NCI-H1105 (cell line): ENCODE measurements around the gene SLCO2A1.

ENCODE experiments used
- DNase-seq: peaks from one replicate; lab custom pipeline; 2025; lab: John Stamatoyannopoulos, UW

Gene SLCO2A1

DNA sequence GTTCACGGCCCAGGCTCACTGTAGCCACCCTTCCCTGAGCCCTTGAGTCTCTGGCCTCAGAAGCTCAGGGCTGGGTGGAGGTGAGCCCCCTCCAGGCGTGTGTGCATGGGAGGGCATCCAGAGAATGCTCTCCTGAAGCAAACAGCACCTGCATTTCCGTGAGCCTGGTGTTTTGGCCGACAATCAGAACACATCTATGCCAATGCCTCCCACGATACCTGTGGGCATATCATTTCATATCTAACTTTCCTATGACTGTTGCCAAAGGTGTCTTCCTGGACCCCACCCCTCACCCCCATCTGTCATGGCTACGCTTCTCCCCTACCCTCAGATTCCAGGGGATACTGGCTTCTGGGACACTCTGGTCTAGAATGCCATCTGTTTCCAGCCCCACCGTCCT, 80.7 kb downstream of the SLCO2A1 start:
- DNase-seq: no peak

- no peak for DNase-seq
These were observed 81.5 kb downstream of the SLCO2A1 start for GRCh38 chr3:133948131-133948810.

DNA sequence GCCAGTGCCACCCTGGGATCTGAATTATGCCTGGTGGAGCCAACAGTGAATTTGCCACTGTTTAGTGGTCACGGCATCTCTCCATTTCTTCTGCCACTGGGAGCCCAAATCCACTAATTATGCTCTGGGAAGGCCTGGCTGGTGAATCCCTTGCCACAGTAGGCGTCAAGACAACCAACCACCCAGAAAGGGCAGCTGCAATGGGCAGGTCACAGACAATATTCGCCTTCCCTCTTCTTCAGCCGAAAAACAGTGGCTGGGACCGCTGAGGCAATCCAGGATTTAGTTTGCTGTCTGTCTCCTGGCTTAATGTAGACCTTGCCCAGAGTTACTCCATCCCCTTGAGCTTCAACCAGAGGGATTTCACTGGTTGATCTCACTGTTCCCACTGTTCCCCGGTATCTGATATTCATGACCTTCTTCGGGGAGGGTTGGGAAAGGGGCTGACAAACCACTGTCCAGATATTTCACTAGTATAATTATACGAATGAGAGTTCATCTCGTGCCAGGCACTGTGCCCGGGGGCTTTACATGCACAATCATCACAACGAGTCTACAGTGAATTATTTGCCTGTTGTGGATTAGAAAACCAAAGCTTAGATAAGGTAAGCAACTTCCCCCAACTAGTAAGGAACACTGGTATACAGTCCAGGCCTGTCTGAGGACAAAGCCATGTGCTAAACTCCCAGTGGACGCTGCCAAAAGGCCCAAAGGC, 84.2 kb downstream of the SLCO2A1 start:
- no peak for DNase-seq

- no peak for DNase-seq
These were observed 84.9 kb downstream of the SLCO2A1 start for GRCh38 chr3:133944641-133945380.

- no peak for DNase-seq
These were observed 85.5 kb downstream of the SLCO2A1 start for GRCh38 chr3:133944181-133944580.

GRCh38 chr3:133943639-133944141, 86.0 kb downstream of the SLCO2A1 start:
- DNase-seq: no peak

- DNase-seq: no peak
These were observed 86.6 kb downstream of the SLCO2A1 start for GRCh38 chr3:133943031-133943535.

DNA sequence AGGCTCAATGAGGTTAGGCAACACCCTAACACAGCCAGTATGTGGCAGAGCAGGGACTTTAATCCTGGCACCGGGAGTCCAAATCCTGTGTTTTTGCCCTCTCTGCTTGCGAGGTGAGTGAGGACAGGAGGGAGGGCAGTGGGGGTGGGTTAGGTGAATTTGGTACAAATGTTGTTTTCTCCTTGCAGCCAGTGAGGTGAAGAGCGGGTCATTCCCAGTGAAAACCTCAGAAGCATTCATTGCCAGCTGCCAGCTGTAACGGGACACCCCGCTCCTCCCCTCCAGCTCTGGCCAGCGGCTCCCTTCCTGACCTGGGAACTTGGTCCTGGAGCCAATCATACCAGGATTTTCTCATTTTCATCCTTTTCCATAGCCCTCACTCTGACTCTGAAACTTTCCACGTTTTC, 88.3 kb downstream of the SLCO2A1 start:
- DNase-seq: no peak

DNA sequence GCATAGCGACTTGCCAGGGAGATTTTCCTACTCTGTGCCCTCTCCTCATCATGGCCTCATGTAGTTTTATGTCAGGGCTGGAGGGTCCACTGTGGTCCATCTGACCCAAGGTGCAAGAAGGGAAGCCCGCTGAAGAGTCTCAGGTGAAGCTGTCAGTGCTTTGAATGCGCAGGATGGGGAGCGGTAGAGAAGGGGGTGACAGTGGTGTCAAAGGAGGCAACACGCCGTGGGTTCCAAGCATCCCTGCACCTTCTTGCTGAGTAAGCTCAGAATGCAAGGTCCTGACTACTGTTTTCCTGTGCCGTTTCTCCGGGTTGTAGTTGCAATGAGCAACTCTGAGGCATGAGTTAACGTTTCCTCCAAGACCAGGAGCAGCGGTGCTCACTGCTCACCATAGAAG, 89.2 kb downstream of the SLCO2A1 start:
- DNase-seq: no peak

GRCh38 chr3:133939463-133939835, 90.3 kb downstream of the SLCO2A1 start:
- DNase-seq: no peak

GRCh38 chr3:133938770-133939462, 90.8 kb downstream of the SLCO2A1 start:
- no peak for DNase-seq

DNA sequence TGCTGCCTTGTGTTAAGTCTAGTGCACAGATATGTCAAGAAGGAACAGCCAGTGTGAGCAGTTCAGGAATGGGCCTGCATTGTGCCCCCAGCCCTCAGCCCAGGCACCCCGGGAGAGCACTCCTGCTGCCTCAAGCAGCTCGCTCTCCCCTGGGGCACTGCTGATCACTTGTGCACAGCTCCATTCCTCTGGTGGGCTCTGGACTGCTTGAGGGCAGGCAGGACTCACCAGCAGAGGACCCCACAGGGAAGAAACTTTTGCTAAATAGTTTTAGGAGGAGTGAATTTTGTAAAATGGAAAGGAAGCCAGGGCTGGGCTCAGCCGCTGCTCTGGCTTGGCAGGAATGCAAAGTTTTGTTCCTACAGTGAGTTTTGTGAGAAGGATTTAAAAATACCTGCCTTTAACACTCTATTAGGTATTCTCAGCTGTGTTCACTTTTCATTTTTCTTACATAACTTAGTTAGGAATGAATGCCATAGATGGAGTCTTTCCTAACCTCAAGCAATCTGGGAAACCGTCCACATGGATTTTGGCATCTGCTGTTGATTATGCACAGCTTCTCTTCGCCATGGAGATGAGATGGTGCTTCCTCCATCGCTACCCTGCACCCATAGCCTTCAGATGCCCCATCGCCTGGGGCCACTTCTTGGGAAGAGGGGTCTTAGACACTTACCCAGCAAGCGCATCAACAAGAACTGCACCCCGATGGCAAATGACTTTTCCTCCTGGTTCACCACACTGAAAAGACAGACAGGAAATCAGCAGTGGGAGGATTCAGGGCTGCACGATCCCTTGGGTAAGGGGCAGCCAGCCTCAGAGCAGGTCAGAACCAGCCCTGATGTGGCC, 91.7 kb downstream of the SLCO2A1 start:
- DNase-seq: no peak

DNA sequence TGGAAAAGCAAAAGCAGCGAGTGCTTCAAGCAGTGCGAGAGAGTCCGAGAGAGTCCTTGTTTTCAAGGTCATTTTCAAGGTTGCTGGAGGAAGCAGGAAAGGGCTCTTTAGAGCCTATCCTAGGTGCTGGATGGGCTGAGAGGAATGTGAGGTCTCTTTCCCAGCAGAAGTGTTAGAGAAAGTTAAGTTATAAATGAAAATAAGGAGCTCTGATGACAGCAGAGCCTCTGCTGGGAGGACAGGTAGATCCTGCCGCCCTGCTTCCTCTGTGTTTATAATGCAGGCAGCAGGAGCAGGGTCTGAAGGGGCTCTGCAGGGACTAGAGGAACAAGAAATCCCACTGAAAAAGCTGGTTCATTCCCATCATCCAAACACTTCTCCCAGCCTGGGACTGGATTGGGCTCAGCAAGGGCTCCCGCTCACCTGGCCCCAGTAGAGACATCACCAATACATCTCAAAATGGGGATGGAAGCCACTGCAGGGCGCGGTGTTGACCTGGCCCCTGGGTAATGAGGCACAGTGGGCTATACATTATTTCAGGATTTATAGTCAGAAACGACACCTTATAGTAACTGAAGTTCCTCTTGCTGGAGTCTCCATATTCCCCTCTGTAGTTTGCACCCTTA, 92.6 kb downstream of the SLCO2A1 start:
- no peak for DNase-seq

- DNase-seq: no peak
These were observed 93.6 kb downstream of the SLCO2A1 start for GRCh38 chr3:133935843-133936769.

DNA sequence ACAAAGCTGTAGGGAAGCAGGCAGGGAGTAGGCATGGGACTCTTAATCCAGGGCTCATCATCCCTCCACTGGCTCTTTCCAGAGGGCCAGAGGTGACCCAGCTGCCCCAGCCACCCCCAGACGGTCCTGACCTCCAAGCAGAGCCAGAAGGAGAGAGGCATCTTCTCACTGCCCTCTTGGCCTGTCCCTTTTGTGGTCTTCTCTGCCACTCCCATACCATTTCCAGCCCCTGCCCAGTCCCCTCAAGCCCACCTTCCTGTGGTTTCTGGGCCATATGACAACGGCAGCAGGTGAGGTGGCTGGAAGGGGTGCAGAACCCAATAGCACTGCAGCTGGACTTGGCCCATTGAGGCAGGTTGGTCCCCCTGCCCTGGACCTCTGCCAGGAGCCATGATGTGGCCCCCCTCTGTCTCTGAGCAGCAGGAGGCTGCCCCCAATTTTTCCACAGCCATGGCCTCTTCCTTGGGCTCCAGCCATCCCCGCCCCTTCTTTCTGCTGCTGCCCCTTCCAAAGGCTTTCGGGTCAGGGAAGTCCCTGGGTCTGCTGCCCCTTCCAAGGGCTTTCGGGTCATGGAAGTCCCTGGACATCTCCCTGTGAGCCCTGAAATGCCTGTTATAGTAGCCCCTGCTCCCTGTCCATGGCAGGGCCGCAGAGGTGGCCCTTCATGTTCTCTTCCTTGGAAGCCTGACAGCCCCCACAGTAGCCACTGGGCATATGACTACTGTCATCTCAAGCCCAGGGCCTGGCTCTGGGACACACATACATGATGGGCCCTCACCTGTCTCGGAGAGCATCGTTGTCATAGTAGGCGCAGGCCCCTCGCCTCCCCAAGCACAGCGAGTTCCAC, 94.5 kb downstream of the SLCO2A1 start:
- no peak for DNase-seq

DNA sequence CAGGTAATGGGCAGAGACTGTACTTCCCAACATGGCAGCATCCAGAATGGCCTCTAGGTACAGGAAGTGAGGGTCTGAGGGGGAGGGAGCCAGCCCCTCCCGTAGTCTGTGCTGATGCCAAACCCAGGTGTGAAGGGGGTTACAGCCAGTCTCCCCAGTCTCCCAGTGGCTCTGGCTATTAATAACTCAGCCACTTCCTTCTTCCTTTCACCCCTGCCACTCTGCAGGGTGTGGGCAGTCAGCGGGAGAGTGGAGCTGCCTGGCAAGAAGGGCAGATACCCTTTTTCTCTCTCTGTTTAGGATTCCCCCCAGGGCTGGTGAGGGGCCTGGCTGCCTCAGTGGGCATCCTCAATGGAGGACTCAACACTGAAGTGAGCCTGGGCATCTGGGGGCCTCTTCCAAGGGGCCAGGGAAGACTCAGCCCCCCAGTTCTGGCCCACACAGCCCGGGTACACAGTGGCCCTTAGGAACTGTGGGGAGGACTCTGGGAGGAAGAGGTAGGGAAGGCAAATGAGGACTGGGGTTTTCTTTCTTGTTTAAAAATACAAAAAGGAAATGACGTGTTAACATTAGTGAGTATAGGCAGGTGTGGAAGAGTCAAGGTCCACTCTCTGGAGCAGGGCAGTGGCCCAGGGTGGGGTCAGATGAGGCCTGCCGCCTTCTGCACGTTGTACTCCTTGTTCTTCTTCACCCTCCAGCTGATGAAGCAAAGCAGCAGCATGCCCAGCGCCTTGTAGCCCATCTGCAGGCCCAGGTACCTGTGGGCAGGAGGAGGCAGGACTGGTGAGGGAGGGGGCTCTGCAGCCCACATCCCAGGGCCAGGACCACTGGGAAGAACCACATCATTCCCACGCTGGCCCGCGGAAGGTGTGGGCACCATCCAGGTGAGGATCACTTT, 95.4 kb downstream of the SLCO2A1 start:
- DNase-seq: no peak
